ENCODE measurements around the gene STX16. TPM values are rescaled to one million over a fixed set of nuclear protein-coding genes. Genes with fewer than 3 reads are reported as not detected.

Gene STX16, protein sequence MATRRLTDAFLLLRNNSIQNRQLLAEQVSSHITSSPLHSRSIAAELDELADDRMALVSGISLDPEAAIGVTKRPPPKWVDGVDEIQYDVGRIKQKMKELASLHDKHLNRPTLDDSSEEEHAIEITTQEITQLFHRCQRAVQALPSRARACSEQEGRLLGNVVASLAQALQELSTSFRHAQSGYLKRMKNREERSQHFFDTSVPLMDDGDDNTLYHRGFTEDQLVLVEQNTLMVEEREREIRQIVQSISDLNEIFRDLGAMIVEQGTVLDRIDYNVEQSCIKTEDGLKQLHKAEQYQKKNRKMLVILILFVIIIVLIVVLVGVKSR
- 28.4 and 31.3 TPM in 2 replicates for total RNA-seq

DNA sequence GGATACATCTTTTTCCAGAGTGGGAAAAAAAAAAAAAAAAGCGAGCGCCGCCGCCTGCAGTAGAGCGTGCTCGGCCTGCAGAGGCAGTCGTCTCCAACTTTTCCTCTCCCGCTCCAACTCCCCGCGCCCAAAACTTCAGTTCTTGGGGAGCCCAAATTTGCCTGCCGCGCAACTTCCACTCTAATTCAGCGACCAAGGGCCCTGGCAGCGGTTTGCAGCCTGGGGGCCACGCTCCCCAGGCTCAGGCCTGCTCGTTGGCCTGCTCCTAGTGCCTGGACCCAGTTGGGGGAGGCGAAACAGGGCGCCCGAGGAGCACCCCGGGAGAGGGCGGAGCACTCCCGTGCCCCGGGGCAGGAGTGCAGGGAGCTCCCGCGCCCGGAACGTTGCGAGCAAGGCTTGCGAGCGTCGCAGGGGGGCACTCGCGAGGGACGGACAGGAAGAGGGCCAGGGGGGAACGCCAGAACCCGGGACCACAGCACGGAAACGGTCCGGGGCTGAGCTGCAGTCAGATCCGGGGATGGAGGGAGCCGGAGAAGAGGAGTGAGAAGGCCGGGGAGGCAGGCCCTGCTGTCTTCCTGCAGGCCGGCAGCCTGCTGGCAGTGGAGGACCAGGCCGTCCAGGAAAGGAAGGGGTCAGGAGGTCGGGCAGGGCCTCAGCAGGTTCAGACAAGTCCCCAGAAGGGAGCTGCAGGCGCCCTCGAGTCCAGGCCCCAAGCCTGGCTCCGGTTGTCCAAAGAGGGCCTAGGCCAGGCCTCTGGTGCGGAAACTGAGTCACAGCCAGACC is at the start of gene STX16:
TSS of gene STX16 (plus strand) at position 508 of the 783 bp plus-strand sequence. CDS start 724 bp downstream, outside the sequence.

DNA sequence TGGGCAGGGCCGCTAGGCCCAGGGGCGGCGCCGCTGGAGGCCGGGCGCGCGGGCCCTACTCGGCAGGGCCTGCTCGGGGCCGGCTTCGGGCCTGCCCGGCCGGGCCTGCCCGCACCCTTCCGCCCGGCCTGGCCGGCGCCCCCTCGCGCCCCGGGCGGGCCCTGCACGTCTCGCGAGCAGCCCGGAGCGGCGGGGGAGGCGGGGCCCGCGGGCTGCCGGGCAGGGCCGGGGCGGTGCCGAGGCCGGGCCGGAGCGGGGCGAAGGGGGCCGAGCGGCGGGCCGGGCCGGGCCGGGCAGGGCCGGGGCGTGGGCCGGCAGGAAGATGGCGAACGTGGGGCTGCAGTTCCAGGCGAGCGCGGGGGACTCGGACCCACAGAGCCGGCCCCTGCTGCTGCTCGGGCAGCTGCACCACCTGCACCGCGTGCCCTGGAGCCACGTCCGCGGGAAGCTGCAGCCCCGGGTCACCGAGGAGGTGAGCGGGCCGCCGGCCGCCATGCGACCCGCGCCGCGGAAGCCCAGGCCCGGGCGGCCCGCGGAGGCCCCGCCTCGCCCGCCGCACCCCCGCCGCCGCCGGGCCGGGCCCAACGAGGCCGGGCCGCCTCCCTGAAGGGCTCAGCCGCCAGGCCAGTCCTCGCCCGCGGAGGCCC is 41.6 kb downstream of the STX16 start, which contains the start of gene NPEPL1:
TSS of gene NPEPL1 (plus strand) at position 222 of the 647 bp plus-strand sequence. CDS start at position 323, 101 bp downstream.

Other genes with a start within 250 kb of the STX16 start
- 0.38 TPM in 1 of 2 replicates, not detected in the other for gene APCDD1L, start 135.9 kb upstream of the STX16 start, total RNA-seq
- gene NPEPL1, start 41.5 kb downstream of the STX16 start, total RNA-seq = 31.4 and 44.4 TPM in 2 replicates
- gene GNAS-AS1, start 199.6 kb downstream of the STX16 start, total RNA-seq = 0.10 TPM in 1 of 2 replicates, not detected in the other
- 467 and 568 TPM in 2 replicates for gene GNAS, start 201.4 kb downstream of the STX16 start, total RNA-seq

Data from vein endothelial cell (primary cell).